ENCODE measurements around the gene ABCA5. TPM values are rescaled to one million over a fixed set of nuclear protein-coding genes. Genes with fewer than 3 reads are reported as not detected.

The ABCA5 gene
- total and polyA plus RNA-seq, 2 donors (not counting 1 experiment from before 2014, with no cell fraction given), result 9.8 to 37.2 TPM

DNA sequence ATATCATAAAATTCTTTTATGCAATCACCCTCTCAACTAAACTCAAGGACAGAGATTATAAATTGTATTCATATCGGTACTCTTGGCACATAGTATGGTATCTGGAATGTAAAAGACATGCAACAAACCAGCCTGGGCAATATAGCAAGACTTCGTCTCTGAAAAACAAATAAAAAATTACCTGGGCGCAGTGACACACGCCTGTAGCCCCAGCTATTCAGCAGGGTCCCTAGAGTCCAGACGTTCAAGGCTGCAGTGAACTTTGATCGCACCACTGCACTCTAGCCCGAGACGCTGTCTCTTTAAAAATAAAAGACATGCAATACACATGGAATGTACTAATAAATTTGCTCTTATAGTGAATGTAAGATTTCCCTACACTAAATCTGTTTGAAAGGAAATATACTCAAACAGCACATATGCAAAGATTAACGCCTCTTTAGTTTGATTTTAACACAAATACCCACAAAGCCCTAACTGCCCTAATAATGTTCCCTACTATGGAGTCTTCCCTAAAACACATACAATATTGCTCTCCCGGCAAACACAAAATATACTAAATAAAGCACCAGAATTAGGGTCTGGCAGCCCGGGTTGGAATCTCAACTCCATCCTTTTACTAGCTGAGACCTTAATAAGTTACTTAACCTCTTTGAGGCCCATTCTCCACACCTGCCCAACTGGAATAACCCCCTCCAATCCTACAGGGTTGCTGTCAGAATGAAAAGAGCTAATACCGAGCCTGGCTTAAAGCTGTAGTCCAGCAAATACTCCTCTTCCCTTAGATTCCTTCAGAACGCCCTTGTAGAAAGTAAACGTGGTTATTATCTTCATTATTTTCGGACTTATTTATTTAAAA, 1.2 kb downstream of the ABCA5 start:
- POLR2A ChIA-PET, result no interaction called here
- peak overlapping the region; percentile 82 for H3K4me2 ChIP-seq (replicated peaks; ENCODE audit: low read depth, low read length, poor library complexity, severe bottlenecking)
- peaks cover 7 to 12% of the 10 kb centered on the region in 2 donors for H3K4me1 ChIP-seq (ENCODE audit: control insufficient read depth in 2 of 2, insufficient read depth in 2 of 2, low read length in 2 of 2)
- H3K4me3 ChIP-seq (ENCODE audit: control extremely low read depth in 1 of 5, extremely low read depth in 1 of 5, insufficient read depth in 1 of 5, low read depth in 2 of 5, low read length in 4 of 5), result peak overlapping the region; percentile 39 to 88 (median 80)
- H3K27ac ChIP-seq (ENCODE audit: low read length in 2 of 2), result no peak overlapping the region
- peak overlapping the region; percentile 82 for H3K9ac ChIP-seq (ENCODE audit: low read length)
- no peak for TF ChIP-seq EZH2 (IDR thresholded peaks at IDR 0.05; ENCODE audit: borderline replicate concordance, insufficient read depth, low read depth, low read length, poor library complexity, severe bottlenecking)
- TF ChIP-seq, protein P1, sequence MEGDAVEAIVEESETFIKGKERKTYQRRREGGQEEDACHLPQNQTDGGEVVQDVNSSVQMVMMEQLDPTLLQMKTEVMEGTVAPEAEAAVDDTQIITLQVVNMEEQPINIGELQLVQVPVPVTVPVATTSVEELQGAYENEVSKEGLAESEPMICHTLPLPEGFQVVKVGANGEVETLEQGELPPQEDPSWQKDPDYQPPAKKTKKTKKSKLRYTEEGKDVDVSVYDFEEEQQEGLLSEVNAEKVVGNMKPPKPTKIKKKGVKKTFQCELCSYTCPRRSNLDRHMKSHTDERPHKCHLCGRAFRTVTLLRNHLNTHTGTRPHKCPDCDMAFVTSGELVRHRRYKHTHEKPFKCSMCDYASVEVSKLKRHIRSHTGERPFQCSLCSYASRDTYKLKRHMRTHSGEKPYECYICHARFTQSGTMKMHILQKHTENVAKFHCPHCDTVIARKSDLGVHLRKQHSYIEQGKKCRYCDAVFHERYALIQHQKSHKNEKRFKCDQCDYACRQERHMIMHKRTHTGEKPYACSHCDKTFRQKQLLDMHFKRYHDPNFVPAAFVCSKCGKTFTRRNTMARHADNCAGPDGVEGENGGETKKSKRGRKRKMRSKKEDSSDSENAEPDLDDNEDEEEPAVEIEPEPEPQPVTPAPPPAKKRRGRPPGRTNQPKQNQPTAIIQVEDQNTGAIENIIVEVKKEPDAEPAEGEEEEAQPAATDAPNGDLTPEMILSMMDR (IDR thresholded peaks at IDR 0.05), result no peak
- CTCF ChIA-PET, result interaction anchor here (1.0 to 1.3 kb wide), 2 partner anchors 89 to 197 kb away, joined by 3 to 4 read pairs; partner anchors contain the start of gene MAP2K6
- peaks cover 5% of the 10 kb centered on the region for H3K27me3 Mint-ChIP-seq
- DNase-seq, result no peak
- no peaks in the 10 kb centered on the region for H3K36me3 ChIP-seq (replicated peaks in 1 of 2; ENCODE audit: control extremely low read depth in 1 of 2, control insufficient read depth in 1 of 2, extremely low read depth in 1 of 2, insufficient read depth in 2 of 2, low read length in 1 of 2)
- H3K9me3 Mint-ChIP-seq (ENCODE audit: insufficient read depth), result no peaks in the 10 kb centered on the region
- no peaks in the 10 kb centered on the region for H3K9me3 ChIP-seq (ENCODE audit: control extremely low read depth in 1 of 3, control insufficient read depth in 2 of 3, insufficient read depth in 1 of 3, low read length in 2 of 3)
- peaks cover 0 to 5% (median 1%) of the 10 kb centered on the region in 4 experiments for H3K27me3 ChIP-seq (replicated peaks in 1 of 4; ENCODE audit: control extremely low read depth in 1 of 4, control insufficient read depth in 3 of 4, insufficient read depth in 4 of 4, low read length in 3 of 4)
- ATAC-seq (ENCODE audit: low read depth), result no peak
- H2AFZ ChIP-seq (ENCODE audit: insufficient read depth, low read depth, low read length, poor library complexity, severe bottlenecking), result peak overlapping the region; percentile 90
- H4K20me1 ChIP-seq (ENCODE audit: control insufficient read depth, insufficient read depth, low read length, poor library complexity, severe bottlenecking), result no peaks in the 10 kb centered on the region
- H3K4me3 Mint-ChIP-seq, result peak overlapping the region; percentile 96
- peaks cover 17% of the 10 kb centered on the region for H3K4me1 Mint-ChIP-seq
- peak overlapping the region; percentile 85 for H3K27ac Mint-ChIP-seq
- 82% methylated on average over 6 of the region's 15 CpGs for WGBS (ENCODE audit: insufficient coverage)
- H3K79me2 ChIP-seq (ENCODE audit: control insufficient read depth, insufficient read depth, low read length), result peaks cover 23% of the 10 kb centered on the region
- intact Hi-C loops (cut with micrococcal nuclease), result loop anchor here (2.0 to 5.0 kb wide), 5 partner anchors 197 to 1948 kb away; partner anchors contain the start of genes ARSG, PITPNC1, PRKAR1A and SLC16A6

DNA sequence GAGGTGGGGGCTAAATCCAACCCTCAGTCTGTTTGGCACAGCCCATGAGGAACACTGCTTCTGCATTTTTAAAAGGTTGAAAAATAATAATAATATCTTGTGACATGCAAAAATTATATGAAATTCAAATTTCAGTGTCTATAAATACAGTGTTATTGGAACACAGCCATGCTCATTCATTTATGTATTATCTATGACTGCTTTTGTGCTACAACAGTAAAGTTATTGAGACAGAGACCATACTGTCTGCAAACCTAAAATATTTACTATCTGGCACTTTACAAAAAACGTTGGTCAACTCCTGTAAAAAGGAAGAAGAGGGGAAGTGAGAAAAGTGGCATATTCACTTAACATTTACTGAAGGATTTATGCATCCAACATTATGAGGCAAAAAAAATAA, 3.1 kb downstream of the ABCA5 start:
- Histone ChIP-seq H2AFZ (ENCODE audit: insufficient read depth, low read depth, low read length, poor library complexity, severe bottlenecking) (no peak overlapping the region), H3K9me3 (ENCODE audit: control extremely low read depth in 1 of 3, control insufficient read depth in 2 of 3, insufficient read depth in 1 of 3, low read length in 2 of 3) (no peaks in the 10 kb centered on the region), H3K36me3 (replicated peaks in 1 of 2; ENCODE audit: control extremely low read depth in 1 of 2, control insufficient read depth in 1 of 2, extremely low read depth in 1 of 2, insufficient read depth in 2 of 2, low read length in 1 of 2) (no peaks in the 10 kb centered on the region), H4K20me1 (ENCODE audit: control insufficient read depth, insufficient read depth, low read length, poor library complexity, severe bottlenecking) (no peaks in the 10 kb centered on the region), H3K9ac (ENCODE audit: low read length) (no peak overlapping the region), H3K79me2 (ENCODE audit: control insufficient read depth, insufficient read depth, low read length) (peaks cover 23% of the 10 kb centered on the region), H3K4me2 (replicated peaks; ENCODE audit: low read depth, low read length, poor library complexity, severe bottlenecking) (no peak overlapping the region), H3K27ac (ENCODE audit: low read length in 2 of 2) (no peak overlapping the region), H3K4me1 (ENCODE audit: control insufficient read depth in 2 of 2, insufficient read depth in 2 of 2, low read length in 2 of 2) (peaks cover 7 to 12% of the 10 kb centered on the region in 2 donors), H3K4me3 (ENCODE audit: control extremely low read depth in 1 of 5, extremely low read depth in 1 of 5, insufficient read depth in 1 of 5, low read depth in 2 of 5, low read length in 4 of 5) (no peak overlapping the region), H3K27me3 (replicated peaks in 1 of 4; ENCODE audit: control extremely low read depth in 1 of 4, control insufficient read depth in 3 of 4, insufficient read depth in 4 of 4, low read length in 3 of 4) (no peaks in the 10 kb centered on the region)
- Mint-ChIP-seq H3K9me3 (ENCODE audit: insufficient read depth) (no peaks in the 10 kb centered on the region), H3K27ac (no peak overlapping the region), H3K4me3 (no peak overlapping the region), H3K27me3 (no peaks in the 10 kb centered on the region), H3K4me1 (peaks cover 19% of the 10 kb centered on the region)
- DNase-seq (no peak), ATAC-seq (ENCODE audit: low read depth) (no peak)
- no peak for TF ChIP-seq EZH2 (IDR thresholded peaks at IDR 0.05; ENCODE audit: borderline replicate concordance, insufficient read depth, low read depth, low read length, poor library complexity, severe bottlenecking)
- TF ChIP-seq, protein P1 (IDR thresholded peaks at IDR 0.05), result no peak
- no CpG with 5 or more reads among the region's 1 CpG for WGBS (ENCODE audit: insufficient coverage)
- ChIA-PET CTCF (interaction anchor here (0.6 kb wide), 1 partner anchor 183 kb away, joined by 3 read pairs; no protein-coding TSS in a partner anchor), POLR2A (no interaction called here)
- intact Hi-C loops (cut with micrococcal nuclease), result no loop called here
